Limb (tissue), 2 donors: ENCODE results near the gene LGALS4.
"Not testable (repeated sequence)": the region's sequence is repeated elsewhere in the genome, so short reads cannot be mapped to it uniquely, and the experiment has no call there.

Experiments
- DNase-seq, 2 donors: peaks; one replicate each; pipeline ENCODE4 v3.0.0-alpha.2; 2016; ENCODE audit errors: extremely low spot score in 2 of 2

The LGALS4 gene

DNA sequence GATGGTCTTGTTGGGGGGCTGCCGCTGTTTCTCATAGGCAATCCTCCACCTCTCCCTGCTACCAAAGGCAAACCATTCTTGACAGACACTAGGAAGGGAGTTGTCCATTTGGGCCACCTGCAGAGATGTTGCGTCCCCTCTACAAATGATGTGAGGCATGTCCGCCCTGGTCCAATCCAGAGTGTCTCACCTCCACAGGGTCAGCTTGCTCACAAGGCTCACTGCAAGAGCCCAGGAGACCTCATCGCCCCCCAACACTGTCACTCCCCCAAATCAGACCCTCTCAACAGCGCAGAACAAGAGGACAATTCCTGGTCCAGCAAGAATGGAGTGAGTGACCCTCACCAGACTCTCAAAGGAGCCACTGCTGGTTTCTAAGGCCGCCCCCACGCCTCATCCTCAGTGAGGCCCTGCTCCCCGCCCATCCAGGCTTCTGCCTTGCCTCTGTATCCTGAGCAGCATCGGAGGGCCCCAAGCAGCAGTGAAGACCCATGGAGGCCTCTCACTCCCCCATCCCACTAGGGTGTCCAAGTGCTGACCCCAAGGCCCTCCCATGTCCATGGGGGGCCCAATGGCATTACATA is 30.5 kb upstream of the LGALS4 start:
- DNase-seq, result no peak

DNA sequence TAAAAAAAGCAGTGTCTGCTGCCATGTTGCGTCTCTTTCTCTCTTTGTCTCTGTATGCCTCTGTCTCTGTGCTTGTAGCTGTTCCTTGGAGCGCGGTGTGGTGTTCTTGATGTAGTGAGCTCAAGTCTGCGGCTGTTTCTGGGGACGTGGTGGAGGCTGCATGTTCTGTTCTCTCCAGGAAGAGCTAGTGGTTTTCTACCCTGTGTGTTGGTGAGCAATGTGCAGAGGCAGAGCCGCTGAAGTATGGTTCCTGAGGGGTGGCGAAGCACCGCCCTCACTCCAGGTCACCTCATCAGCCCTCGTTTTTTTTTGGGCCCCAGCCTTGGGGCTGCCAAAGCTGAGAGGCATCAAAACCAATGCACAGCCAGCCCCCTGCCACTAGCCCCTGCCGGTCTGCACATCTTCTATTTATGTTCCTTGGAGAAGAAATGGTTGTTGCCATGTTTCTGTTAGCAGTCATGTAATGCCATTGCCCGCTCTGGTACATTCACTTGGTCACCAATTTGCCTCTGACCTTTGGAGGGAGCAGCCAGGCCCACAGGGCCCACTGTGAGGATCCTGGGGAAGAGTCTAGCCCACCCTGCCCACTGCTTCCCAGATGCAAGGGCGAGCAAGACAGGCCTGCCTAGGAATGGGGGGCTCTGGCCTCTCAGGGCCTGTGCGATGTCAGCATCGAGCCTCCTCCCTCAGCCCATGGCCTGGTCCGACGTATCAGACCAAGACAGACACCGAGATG is 29.9 kb upstream of the LGALS4 start:
- DNase-seq, result no peak

DNA sequence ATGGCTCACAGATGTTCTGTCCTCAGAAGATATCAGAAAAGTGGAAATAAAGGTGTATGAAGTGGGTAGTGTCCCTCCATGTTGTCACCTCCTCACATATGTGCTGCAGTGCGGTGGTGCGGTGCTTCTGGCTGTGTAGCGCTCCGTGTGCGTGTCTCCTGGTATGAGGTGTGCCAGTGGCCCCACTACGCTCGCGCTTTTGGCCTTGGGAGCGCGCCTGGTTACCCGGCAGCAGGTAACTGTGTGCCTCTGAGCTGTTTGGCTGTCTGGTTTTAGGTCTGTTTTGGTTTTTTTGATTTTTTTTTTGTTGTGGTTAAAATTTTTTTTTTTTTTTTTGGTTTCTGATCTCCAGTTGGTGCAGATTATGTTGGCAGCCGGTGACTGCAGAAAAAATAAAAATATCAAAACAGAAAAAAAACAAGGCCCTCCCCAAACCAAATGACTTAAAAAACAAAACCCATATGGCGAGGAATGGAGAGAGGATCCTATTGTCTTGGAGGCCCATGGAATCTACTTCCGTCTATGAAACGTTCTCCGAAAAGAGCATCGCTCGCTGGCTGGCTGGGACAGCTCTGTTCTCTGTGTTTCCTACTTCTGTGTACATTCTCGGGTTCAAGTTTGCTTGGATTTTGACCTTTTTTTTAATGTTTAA is 29.2 kb upstream of the LGALS4 start:
- DNase-seq, result no peak

- no peak for DNase-seq
Observed at GRCh38 chr19:38841180-38841766, 28.5 kb upstream of the LGALS4 start.

DNA sequence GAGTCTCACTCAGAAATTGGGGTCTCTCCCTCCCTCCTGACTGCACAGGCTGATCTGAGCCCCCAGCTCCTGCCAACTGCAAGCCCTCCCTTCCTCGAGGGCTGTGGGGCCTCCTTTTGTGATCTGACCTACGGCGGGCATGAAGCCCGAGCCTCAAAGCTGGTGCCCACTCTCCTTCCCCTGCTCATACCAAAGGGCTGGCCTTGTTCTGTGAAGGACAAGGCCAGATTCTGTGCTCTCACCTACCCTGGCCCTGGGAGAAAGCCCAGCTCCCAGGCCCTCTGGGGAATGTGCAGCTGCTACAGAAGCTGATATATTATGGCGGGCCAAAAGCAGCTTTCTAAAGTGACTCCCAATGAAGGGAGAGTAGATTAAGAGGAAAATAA is 27.8 kb upstream of the LGALS4 start:
- DNase-seq, result no peak

DNA sequence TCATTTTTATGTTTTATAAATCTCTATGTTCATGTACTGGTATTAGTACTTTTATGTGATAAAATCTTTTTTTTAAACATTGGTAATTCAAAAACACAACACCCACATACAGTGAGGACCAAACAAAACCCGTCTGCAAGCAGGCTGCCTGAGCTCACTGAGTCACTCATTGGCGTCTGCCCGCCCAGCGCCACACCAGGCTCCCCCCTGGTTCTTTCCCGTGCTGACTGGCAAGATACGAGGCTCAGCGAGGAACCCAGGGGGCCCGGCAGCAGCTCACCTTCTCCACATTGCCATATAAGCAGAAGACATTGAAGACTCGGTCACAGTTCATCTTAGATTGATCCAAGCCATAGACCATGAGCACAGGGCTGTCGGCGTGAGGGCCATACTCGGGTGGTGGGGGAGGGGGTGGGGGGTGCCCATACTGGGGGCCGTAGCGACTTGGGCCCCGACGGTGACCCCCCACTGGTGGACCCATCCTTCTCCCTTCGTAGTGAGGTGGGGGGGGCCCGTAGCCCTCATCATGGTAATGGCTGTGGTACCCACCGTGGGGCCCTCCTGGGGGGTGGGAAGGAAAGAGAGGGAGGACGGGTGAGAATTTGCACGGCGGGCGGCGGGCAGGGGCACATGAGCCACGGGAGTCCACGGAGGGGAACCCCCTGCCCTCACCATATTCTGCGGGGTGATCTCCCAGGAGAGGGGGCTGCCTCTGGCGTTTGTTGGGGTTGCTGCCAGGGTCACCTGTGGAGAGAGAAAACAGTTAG is 27.3 kb upstream of the LGALS4 start:
- DNase-seq, result no peak

DNA sequence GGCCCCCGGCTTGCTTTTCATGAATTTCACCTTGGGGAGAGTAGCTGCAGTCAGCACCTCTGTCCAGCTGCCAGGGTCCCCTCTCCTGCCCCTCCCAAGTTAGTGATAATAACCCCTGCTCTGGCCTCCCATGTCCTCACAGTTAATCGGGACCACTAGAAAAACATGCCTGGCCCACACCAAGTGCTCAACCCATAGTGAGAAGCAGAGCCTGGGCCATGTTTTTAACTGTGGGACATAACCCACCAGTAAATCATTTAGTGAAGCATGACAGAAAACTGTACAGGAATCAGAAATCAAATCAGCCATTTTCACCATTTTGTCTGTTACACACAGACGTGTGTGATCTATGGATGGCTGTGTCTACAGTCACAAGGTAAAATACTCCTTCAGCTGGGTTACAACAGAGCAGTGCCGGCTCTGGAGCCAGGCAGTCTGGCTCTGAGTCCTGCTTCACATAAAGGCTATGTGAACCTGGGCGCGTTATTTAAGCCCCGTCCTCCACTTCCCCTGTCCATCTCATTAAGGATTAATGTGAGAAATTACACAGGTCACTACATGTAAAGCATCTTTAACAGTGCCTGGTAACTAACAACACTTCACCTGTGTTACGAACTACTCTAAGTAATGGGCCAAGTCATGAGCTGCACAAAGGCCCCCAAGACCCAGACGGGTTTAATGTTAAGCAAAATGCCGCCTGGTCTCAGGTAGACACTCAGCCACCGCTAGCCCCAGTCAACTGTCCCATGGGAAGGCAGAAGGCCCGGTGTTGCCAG is 26.4 kb upstream of the LGALS4 start:
- no peak for DNase-seq

DNA sequence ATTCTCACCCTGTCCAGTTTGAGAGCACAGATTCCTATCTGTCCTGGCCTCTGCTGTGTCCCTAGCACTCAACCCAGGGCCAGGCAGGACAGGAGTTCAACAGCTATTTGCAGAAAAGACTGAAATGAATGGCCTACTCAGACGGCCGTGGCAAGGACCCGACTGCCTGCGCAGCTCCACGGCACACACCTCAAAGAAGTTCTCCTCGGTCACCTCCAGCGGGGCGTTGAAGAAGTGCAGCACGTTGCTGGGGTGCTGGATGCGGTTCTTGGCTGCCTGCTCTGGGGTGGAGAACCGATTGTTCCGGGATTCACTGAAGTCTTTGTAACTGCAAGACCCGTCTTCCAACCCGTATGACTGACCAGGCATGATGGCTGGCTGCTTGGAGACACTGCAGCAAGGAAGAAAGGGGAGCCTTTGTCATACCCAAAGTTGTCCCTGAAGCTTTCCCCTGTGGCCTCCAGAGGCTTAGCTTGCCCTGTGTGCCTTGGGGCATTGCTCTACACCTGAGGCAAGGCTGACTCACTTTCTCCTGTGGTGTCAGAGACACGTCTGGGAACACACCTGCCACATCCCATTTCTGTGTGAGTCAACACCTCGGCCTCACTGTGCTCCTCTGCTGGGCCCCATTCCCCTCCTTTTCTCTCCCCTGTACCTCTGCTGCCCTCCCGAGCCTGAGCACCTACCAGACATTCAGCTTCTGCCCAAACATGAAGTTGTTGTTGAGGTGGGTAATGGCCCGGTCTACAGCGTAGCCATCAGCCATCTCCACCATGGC is 25.7 kb upstream of the LGALS4 start:
- DNase-seq, result no peak

GRCh38 chr19:38837656-38838121 is 24.9 kb upstream of the LGALS4 start:
- DNase-seq, result no peak

- no peak for DNase-seq
Observed at GRCh38 chr19:38836983-38837626, 24.4 kb upstream of the LGALS4 start.

DNA sequence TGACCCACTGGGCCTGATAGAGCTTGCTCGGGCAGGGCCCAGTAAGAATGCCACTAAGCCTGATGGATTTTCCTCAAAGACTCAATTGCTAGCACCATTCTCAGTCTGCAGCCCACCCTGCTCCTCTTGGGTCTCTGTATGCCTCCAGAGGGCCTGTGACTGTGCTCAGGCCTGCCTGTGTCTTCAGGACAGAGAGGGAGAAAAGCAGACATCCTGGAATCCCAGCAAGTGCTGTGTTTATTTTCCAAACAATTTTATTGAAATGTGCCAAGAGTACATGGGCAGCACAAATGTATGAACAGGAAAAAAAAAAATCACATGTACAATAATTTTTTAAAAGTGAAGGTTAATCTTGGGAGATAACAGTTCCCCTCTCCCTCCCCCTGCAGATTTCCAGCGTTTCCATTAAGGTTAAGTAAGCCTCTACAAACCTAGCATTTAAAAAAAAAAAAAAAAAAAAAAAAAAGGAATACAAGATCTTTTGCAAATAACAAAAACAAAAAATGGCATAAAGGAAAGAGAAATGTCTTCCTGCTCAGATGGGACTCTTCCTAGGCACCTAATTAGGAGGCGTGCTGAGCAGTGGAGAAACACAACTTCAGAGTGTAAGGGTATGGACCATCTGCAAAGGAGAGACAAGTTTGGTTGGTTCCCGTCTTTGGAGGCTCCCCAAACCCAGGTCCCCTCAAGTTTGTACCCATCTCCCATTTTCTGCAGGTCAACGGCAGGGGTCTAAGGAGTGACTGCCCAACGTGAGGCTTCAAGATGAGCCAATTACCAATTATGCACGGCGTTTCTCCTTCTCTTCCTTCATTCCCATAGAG is 23.6 kb upstream of the LGALS4 start:
- DNase-seq, result no peak

GRCh38 chr19:38834590-38834989 is 21.8 kb upstream of the LGALS4 start:
- DNase-seq, result no peak

DNA sequence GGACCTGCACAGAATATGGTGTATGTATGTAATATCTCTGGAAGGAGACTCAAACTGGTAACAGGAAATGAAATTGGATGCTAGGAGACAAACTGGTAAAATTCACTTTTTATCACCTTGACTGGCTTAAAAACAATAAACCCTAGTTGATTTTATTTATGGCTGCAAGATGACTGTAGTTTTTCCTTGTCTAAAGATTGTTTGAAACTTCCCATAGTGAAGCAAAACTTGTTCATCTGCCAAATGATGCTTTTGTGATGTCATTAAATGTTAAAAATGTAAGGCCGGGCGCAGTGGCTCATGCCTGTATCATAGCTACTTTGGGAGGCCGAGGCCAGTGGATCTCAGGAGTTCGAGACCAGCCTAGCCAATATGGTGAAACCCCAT is 21.4 kb upstream of the LGALS4 start:
- no peak for DNase-seq

DNA sequence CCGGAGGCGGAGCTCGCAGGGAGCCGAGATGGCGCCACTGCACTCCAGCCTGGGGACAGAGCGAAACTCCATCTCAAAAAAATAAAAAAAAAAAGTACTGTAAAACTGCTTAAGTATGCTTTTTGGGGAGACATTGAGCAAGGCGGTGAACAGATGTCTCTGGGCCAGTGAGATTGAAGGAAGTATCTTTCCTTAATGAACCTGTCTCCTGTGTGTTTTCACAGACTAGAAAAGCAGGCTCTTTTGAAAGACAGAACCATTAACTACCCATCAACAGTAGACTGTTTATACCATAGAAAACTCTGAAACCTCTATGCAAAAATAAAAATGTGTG is 20.3 kb upstream of the LGALS4 start:
- DNase-seq, result no peak

GRCh38 chr19:38831142-38831605 is 18.4 kb upstream of the LGALS4 start:
- DNase-seq, result peak in 1 of 2 donors; percentile 62

- no peak for DNase-seq
Observed at GRCh38 chr19:38830039-38830733, 17.4 kb upstream of the LGALS4 start.

DNA sequence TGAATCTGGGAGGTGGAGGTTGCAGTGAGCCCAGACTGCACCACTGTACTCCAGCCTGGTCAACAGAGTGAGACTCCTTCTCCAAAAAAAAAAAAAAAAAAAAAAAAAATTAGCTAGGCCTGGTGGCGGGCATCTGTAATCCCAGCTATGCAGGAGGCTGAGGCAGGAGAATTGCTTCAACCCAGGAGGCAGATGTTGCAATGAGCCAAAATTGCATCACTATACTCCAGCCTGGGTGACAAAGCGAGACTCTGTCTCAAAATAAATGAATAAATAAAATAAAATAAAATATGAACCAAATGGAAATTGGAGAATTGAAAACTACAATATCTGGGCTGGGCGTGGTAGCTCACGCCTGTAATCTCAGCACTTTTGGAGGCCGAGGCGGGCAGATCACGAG is 16.5 kb upstream of the LGALS4 start:
- not testable (repeated sequence) for DNase-seq

DNA sequence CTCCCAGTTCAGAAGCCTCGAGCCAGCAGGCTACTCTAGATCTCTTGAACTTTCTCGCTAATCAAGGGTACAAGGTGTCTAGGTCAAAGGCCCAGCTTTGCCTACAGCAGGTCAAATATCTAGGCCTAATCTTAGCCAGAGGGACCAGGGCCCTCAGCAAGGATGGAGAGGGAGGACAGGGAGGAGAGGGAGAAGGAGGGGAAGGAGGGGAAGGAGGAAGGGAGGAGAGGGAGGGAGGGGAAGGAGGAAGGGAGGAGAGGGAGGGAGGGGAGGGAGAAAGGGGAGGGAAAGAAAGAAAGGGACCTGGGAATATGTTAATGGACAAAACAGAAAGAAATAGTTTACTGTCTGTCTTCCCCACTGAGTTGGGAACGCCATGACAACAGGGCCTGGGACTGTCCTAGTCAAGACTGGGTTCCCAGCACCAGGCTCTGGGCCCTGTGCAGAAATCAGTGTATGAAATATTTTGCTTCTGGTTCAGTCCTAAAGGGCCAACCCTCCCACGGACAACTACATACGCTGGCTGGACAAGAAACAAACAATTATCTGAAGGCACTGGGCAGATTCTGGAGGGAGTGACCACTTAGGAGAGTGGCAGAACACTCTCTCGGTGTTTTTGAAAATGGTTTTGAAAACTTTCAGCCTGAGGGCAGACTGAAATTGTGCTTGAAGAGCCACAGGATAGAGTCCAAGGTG is 14.3 kb upstream of the LGALS4 start:
- no peak for DNase-seq
